Ramos (cell line): ENCODE results near the gene FBXW2.

Experiments used
- in situ Hi-C: fragments of 300-500 bp; cut with MboI; formaldehyde crosslinking; loops from one replicate; pipeline ENCODE4 v1.14.3; 2022; ENCODE audit warnings: low sequenced_read_pairs; ENCODE audit not compliant: unreplicated experiment

FBXW2 gene

DNA sequence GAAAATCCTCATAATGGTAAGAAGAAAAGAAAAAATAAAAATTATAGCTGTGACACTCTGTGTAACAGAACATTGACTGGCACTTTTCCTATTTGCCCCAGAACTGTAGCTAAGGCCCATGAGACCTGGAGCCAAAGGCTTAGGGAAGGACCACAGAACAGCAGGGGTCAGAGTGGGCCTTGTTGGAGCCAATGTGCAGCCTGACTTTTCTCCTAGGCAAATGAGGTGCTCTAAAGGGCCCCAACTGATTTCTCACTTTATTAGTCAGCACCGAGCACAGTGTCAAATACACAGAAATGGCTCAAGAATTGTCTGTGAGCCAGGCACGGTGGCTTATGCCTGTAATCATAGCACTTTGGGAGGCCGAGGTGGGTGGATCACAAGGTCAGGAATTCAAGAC lies 74.9 kb downstream of the FBXW2 start:
- in situ Hi-C loops, result no loop called here

GRCh38 chr9:120717176-120717575 lies 76.0 kb downstream of the FBXW2 start:
- in situ Hi-C loops, result no loop called here

DNA sequence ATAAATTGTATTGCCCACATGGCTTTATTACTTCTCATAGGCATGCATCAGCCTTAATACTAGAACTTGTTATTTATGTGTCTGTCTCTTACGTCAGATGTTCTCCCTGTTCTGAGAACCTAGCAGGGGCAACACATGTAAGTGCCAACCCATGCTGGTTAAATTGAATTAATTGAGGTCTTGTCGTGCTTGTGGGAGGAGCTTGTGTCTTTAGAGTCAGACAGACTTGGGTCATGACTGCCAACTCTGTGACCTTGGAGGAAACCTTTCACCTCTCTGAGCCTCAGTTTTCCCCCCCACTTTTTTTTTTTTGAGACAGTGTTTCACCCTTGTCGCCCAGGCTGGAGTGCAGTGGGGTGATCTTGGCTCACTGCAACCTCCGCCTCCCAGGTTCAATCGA lies 76.7 kb downstream of the FBXW2 start:
- in situ Hi-C loops, result no loop called here

- in situ Hi-C loops, result no loop called here
Measured at GRCh38 chr9:120715389-120715924, 77.8 kb downstream of the FBXW2 start.

DNA sequence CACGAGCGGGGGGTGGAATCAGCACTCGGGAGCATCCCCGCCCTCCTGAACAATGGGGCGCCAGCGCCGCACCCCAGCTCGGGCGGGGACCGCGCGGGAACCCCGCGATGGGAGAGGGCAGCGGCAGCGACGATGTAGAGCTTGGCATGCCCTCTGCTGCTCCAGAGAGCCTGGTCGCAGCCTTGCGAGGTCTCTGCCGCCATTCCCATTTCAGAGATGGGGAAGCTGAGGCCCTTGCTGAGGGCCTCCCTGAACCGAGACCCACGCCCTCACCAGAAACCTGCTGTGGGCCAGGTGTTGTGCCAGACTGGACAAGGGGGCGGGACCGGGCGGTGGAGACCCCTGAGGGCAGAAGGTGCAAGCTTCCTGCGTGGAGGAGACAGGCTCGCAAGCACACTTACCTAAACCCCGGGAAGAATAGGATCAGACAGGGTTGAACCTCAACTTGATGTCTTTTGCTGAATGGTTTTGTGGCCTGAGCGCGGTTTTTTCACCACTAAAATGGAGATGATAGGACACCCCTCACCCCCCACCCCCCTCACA lies 78.3 kb downstream of the FBXW2 start:
- in situ Hi-C loops, result no loop called here

- in situ Hi-C loops, result no loop called here
Measured at GRCh38 chr9:120714088-120714845, 78.9 kb downstream of the FBXW2 start, which contains the start of gene MEGF9. MEGF9 (minus strand) TSS chr9:120714470; CDS start chr9:120714358, 112 bp downstream.

DNA sequence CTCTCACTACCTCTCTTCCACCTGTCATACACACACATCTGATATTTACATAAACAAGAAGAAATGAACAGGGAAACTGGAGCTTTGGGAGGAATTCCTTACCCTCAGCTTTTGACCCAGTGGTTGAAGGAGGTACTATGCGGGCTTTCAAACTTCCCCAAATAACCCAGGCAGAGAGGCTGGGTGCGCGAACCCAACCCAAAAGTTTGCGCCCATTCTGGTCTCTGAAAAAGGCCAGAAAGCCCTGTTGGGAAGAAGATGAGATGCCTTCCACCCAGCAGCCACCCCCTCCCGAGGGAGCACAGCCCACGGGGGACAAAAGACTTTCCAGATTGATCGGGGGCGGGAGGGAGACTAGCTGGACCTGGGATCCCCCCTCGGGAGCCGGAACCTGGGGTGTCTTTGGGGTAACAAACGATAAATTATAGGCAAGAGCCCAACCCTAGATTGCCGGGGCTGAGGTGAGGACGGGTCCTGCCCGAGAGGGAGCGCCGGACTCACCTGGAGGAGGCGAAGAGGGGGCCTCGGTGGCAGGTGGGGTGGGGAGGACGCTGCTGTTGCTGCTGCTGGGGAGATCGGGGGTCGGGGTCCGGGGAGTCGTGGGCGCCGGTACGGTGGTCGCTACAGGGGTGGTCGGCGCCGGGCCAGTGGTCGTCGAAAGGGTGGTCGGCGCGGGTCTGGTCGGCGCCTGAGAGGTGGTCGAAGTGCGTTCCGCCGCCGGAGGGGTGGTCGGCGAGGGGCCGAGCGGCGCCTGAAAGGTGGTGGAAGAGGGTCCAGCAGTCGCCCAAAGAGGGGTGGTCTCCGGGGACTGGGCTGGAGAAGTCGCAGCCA lies 79.7 kb downstream of the FBXW2 start:
- in situ Hi-C loops, result no loop called here

- in situ Hi-C loops, result no loop called here
Measured at GRCh38 chr9:120712539-120713031, 80.6 kb downstream of the FBXW2 start.

- in situ Hi-C loops, result no loop called here
Measured at GRCh38 chr9:120711841-120712538, 81.2 kb downstream of the FBXW2 start.

DNA sequence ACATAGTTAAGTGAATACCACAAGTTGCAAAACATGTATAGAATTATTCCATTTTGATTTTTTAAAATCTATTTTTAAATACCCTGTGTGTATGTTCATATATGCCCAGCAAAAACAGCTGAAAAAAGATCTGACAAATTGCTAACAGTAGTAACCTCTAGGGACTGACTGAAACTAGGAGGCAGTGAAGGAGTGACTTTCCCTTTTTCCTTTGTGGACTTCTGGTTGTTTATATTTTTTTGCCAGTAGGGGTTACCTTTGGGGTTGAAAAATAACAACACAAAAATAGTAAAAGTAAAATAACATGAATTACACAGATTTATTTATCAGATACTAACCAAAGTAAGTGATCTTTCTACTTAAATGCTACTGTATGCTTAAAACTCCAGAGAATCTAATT lies 81.9 kb downstream of the FBXW2 start:
- in situ Hi-C loops, result no loop called here

- in situ Hi-C loops, result no loop called here
Measured at GRCh38 chr9:120710110-120710981, 82.9 kb downstream of the FBXW2 start.

GRCh38 chr9:120708526-120709224 lies 84.5 kb downstream of the FBXW2 start:
- in situ Hi-C loops, result no loop called here

GRCh38 chr9:120707170-120707569 lies 86.0 kb downstream of the FBXW2 start:
- in situ Hi-C loops, result no loop called here
